HG03060 (cell line): ENCODE data around the gene CPM.

Experiments used
- ATAC-seq: cut with Tn5 transposase; IDR thresholded peaks from one replicate; pipeline ENCODE4 v1.9.1; 2021; ENCODE audit warnings: low read depth, moderate number of reproducible peaks; ENCODE audit not compliant: unreplicated experiment

The CPM gene

GRCh38 chr12:68932961-68933893, at the start of gene CPM:
Gene CPM, minus strand, starts transcription at chr12:68933171. Its CDS starts 334 bp downstream, at chr12:68932837.
- peak; percentile 40 for ATAC-seq

GRCh38 chr12:68981516-68981915, 48.5 kb upstream of the CPM start:
- ATAC-seq = no peak

GRCh38 chr12:68980476-68981212, 47.7 kb upstream of the CPM start:
- ATAC-seq = no peak

GRCh38 chr12:68978678-68979077, 45.7 kb upstream of the CPM start:
- ATAC-seq = no peak

- no peak for ATAC-seq
These were observed 45.1 kb upstream of the CPM start for GRCh38 chr12:68977909-68978610.

GRCh38 chr12:68977335-68977734, 44.4 kb upstream of the CPM start:
- ATAC-seq = no peak

GRCh38 chr12:68976395-68976841, 43.4 kb upstream of the CPM start:
- ATAC-seq = no peak

- ATAC-seq = no peak
These were observed 42.8 kb upstream of the CPM start for GRCh38 chr12:68975811-68976210.

- no peak for ATAC-seq
These were observed 39.6 kb upstream of the CPM start for GRCh38 chr12:68972595-68972994.

GRCh38 chr12:68971404-68971803, 38.4 kb upstream of the CPM start:
- ATAC-seq = no peak

- no peak for ATAC-seq
These were observed 38.0 kb upstream of the CPM start for GRCh38 chr12:68970951-68971350.

- ATAC-seq = no peak
These were observed 37.3 kb upstream of the CPM start for GRCh38 chr12:68970306-68970705.

GRCh38 chr12:68967046-68967445, 34.1 kb upstream of the CPM start:
- no peak for ATAC-seq

GRCh38 chr12:68963856-68964745, 31.1 kb upstream of the CPM start:
- ATAC-seq = no peak

- no peak for ATAC-seq
These were observed 30.2 kb upstream of the CPM start for GRCh38 chr12:68962877-68963855.

- ATAC-seq = no peak
These were observed 27.0 kb upstream of the CPM start for GRCh38 chr12:68959891-68960464.

GRCh38 chr12:68959143-68959858, 26.3 kb upstream of the CPM start:
- no peak for ATAC-seq

GRCh38 chr12:68958322-68958721, 25.4 kb upstream of the CPM start:
- ATAC-seq = peak; percentile 75
